ENCODE data around the gene HPSE2. TPM values are rescaled to one million over a fixed set of nuclear protein-coding genes. Genes with fewer than 3 reads are reported as not detected.
A peak's percentile ranks its signal among the peaks of the same experiment; 100 is the strongest.

Gene HPSE2
- total RNA-seq, 1 donor from 2014 or later: not detected

DNA sequence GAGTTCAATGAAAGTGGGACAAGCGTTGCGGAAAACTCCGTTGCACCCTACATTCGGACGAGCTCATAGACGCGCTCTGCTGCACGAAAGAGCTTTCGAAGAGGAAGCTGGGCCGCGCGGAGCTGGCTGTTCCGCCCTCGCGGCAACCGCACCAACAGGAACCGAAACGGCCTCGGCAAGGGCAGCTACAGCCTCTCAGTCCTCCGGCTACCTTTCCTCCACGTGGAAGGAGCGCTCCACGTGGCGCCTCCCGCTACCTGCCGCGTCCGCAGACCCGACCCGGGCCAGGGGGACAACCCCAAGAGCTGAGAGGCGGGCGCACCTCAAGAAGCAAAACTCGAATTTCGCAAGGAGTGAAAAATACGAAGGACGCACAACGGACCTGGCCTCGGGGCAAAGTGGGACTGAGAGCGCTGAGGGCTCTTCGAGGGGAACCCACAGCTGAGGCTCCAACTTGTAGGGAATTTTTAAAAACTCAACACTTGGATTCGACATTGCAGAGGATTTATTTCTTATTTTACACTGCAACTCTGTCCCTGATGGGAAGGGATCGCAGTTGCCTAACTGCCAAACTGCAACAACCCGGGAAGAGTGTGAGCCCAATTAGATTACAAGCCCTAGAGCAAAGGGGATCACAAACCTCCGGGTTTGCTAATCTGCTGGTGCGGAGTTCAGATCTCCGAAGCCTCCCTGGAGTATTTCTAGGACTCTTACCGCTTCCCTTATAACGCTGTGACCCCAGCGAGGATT is 1.4 kb downstream of the HPSE2 start:
- peaks cover 31% of the 10 kb centered on the region for H3K4me1 Mint-ChIP-seq (ENCODE audit: unreplicated experiment)
- no peaks in the 10 kb centered on the region for H3K36me3 Mint-ChIP-seq (ENCODE audit: low read depth, unreplicated experiment)

DNA sequence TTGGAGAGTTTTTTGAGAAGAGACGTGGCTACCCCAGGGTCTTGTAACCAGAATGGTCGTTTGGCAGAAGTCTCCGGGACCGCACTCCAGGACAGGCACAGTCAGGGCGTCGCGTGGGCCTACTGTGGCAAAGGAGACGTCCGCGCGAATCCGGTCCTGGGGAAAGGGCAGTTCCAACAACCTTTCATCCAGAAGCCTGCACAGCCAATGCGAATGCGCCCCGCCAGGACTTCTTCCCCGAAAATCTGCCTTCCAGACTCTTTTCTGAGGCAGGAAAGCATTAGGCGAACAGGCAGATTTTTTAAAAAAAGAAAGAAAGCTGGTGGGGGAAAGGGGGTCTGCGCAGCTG is 2.0 kb downstream of the HPSE2 start:
- H3K27me3 Mint-ChIP-seq (ENCODE audit: unreplicated experiment): peaks cover 27% of the 10 kb centered on the region
- no peak overlapping the region for H3K27ac Mint-ChIP-seq (ENCODE audit: unreplicated experiment)
- TF ChIP-seq, protein P1, sequence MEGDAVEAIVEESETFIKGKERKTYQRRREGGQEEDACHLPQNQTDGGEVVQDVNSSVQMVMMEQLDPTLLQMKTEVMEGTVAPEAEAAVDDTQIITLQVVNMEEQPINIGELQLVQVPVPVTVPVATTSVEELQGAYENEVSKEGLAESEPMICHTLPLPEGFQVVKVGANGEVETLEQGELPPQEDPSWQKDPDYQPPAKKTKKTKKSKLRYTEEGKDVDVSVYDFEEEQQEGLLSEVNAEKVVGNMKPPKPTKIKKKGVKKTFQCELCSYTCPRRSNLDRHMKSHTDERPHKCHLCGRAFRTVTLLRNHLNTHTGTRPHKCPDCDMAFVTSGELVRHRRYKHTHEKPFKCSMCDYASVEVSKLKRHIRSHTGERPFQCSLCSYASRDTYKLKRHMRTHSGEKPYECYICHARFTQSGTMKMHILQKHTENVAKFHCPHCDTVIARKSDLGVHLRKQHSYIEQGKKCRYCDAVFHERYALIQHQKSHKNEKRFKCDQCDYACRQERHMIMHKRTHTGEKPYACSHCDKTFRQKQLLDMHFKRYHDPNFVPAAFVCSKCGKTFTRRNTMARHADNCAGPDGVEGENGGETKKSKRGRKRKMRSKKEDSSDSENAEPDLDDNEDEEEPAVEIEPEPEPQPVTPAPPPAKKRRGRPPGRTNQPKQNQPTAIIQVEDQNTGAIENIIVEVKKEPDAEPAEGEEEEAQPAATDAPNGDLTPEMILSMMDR (IDR thresholded peaks at IDR 0.05; ENCODE audit: unreplicated experiment): no peak
- no peaks in the 10 kb centered on the region for H3K36me3 Mint-ChIP-seq (ENCODE audit: low read depth, unreplicated experiment)
- peak; percentile 15 for DNase-seq (ENCODE audit: low spot score)
- H3K4me3 Mint-ChIP-seq (ENCODE audit: unreplicated experiment): peak overlapping the region; percentile 73
- peaks cover 31% of the 10 kb centered on the region for H3K4me1 Mint-ChIP-seq (ENCODE audit: unreplicated experiment)
- no peaks in the 10 kb centered on the region for H3K9me3 Mint-ChIP-seq (ENCODE audit: unreplicated experiment)

More for the DNA sequence above, 1.4 kb downstream of the HPSE2 start:
- H3K27me3 Mint-ChIP-seq (ENCODE audit: unreplicated experiment): peaks cover 27% of the 10 kb centered on the region
- H3K27ac Mint-ChIP-seq (ENCODE audit: unreplicated experiment): no peak overlapping the region
- TF ChIP-seq, protein P1 (IDR thresholded peaks at IDR 0.05; ENCODE audit: unreplicated experiment): no peak
- DNase-seq (ENCODE audit: low spot score): peak; percentile 66
- no peaks in the 10 kb centered on the region for H3K9me3 Mint-ChIP-seq (ENCODE audit: unreplicated experiment)
- H3K4me3 Mint-ChIP-seq (ENCODE audit: unreplicated experiment): peak overlapping the region; percentile 69

DNA sequence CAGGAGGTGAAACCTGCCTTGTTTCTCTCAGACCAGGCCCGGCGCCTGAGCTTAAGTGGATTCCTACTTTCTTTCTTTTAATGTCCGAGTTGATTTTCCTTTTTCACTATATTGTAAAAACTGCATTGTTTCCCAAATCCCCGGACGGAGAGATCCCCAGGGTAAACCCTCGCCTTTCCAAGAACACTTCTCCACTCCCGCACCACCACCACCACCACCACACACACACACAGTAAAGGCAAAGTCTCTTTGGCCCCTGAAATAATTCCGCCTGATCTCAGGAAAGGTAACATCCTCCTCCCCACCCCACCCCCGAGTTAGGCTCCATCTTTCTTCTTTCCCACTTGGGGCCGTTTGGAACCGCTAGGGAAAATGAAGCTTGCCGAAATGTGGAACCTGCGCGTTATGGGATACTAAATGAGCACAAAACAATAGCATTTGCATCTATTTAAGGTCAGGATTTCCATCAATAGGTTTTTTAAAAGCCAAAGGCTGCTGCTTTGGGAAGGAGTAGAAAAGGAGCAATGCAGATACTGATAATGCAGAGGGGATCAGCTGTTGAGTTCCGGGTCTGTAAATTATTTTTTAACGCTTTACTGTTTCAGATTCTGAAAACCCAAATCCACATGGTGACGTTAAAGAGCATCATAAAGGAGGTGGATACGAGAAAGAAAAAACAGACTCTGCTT is 2.5 kb downstream of the HPSE2 start:
- Mint-ChIP-seq H3K27me3 (ENCODE audit: unreplicated experiment) (peaks cover 27% of the 10 kb centered on the region), H3K4me3 (ENCODE audit: unreplicated experiment) (peak overlapping the region; percentile 77), H3K4me1 (ENCODE audit: unreplicated experiment) (peaks cover 31% of the 10 kb centered on the region), H3K9me3 (ENCODE audit: unreplicated experiment) (no peaks in the 10 kb centered on the region), H3K27ac (ENCODE audit: unreplicated experiment) (no peak overlapping the region), H3K36me3 (ENCODE audit: low read depth, unreplicated experiment) (no peaks in the 10 kb centered on the region)
- DNase-seq (ENCODE audit: low spot score): no peak
- TF ChIP-seq, protein P1 (IDR thresholded peaks at IDR 0.05; ENCODE audit: unreplicated experiment): no peak

DNA sequence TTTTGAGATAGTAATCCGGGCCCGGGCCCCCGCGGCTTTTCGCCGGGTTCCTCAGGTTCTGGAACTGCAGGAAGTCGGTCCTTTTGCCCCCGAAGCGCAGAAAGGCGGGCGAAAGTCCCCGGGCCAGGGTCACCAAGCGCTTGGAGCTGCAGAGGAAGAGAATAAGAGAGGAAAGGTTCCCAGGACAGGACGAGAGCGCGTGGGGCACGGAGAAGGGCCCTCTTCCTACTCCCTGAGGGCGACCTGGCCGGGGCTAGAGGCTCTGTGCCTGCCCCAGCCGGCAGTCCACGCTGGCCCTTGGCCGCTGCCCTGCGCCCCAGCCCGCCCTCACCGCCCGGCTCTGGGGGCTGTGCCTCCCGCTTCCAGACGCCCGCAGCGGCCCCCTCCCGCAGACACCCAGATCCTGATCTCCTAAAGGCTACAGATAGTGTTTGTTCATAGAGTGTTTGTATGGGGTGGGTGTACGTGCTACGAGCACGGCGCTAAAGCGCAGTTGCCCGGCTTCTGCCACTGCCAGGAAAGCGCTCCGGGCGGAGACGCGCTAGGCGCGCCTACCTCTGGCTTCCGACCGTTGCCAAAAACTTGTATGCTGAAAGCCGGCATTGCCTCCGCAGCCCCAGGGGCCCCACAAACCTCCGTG is 3.2 kb downstream of the HPSE2 start:
- Mint-ChIP-seq H3K27me3 (ENCODE audit: unreplicated experiment) (peaks cover 27% of the 10 kb centered on the region), H3K27ac (ENCODE audit: unreplicated experiment) (no peak overlapping the region), H3K9me3 (ENCODE audit: unreplicated experiment) (no peaks in the 10 kb centered on the region), H3K4me1 (ENCODE audit: unreplicated experiment) (peaks cover 31% of the 10 kb centered on the region), H3K4me3 (ENCODE audit: unreplicated experiment) (peak overlapping the region; percentile 84), H3K36me3 (ENCODE audit: low read depth, unreplicated experiment) (no peaks in the 10 kb centered on the region)
- TF ChIP-seq, protein P1 (IDR thresholded peaks at IDR 0.05; ENCODE audit: unreplicated experiment): no peak
- DNase-seq (ENCODE audit: low spot score): peak; percentile 38

All from endothelial cell (in vitro differentiated cells).